MCF 10A (cell line): ENCODE measurements around the gene HAL. TPM values are rescaled to one million over a fixed set of nuclear protein-coding genes. Genes with fewer than 3 reads are reported as not detected.

Source experiments
- BruUV-seq: library from RNA; stranded (reverse); fragments of 400-500 nt; replicated peaks from 2 replicates; lab custom pipeline; 2021; lab: Mats Ljungman, UMichigan
- CTCF ChIA-PET: fragments of 300-600 bp; sonication (Branson Sonifier 250); formaldehyde crosslinking; extraction: SDS; loops from one replicate; lab custom pipeline; 2021; ENCODE audit warnings: antibody characterized with exemption, inconsistent platforms; lab: Yijun Ruan, JAX
- POLR2A ChIA-PET: fragments of 300-600, 350-650 bp; sonication (Branson Sonifier 250); formaldehyde crosslinking; extraction: SDS; loops from one replicate; lab custom pipeline; 2020; ENCODE audit warnings: antibody characterized with exemption, inconsistent platforms; lab: Yijun Ruan, JAX
- DNase-seq: peaks from one replicate; pipeline ENCODE4 v3.0.0-alpha.2; 2018; ENCODE audit not compliant: unreplicated experiment
- H3K27ac Mint-ChIP-seq: one replicate; pipeline ENCODE4 v1.8.0; 2022; ENCODE audit warnings: mild to moderate bottlenecking, low read depth, mixed read lengths; ENCODE audit not compliant: unreplicated experiment
- H3K27me3 Mint-ChIP-seq: one replicate; pipeline ENCODE4 v1.8.0; 2022; ENCODE audit warnings: mixed read lengths; ENCODE audit not compliant: insufficient read depth, unreplicated experiment
- H3K36me3 Mint-ChIP-seq: one replicate; pipeline ENCODE4 v1.8.0; 2022; ENCODE audit warnings: mild to moderate bottlenecking, moderate library complexity, mixed read lengths; ENCODE audit not compliant: insufficient read depth, unreplicated experiment
- H3K4me1 Mint-ChIP-seq: one replicate; pipeline ENCODE4 v1.8.0; 2022; ENCODE audit warnings: mixed read lengths; ENCODE audit not compliant: insufficient read depth, unreplicated experiment
- H3K4me3 Mint-ChIP-seq: one replicate; pipeline ENCODE4 v1.8.0; 2022; ENCODE audit warnings: mild to moderate bottlenecking, moderate library complexity, mixed read lengths; ENCODE audit not compliant: unreplicated experiment
- H3K9me3 Mint-ChIP-seq: one replicate; pipeline ENCODE4 v1.8.0; 2022; ENCODE audit warnings: mixed read lengths; ENCODE audit not compliant: unreplicated experiment
- CTCF ChIP-seq: fragments of 200-600 bp; IDR thresholded peaks from one replicate; pipeline ENCODE4 v1.8.0; 2022; ENCODE audit warnings: antibody characterized with exemption, mild to moderate bottlenecking; ENCODE audit not compliant: unreplicated experiment
- intact Hi-C: fragments of 100-400 bp; cut with micrococcal nuclease; formaldehyde crosslinking; loops from 2 replicates; pipeline ENCODE4 v1.14.1; 2022
- total RNA-seq: library from RNA; stranded (reverse); gene quantifications from 2 replicates; pipeline ENCODE4 v1.2.3, GENCODE V29; 2022

The HAL gene
- total RNA-seq, 1 experiment from 2014 or later: 1.1 TPM

GRCh38 chr12:96014943-96015599, 18.9 kb upstream of the HAL start:
- no peaks in the 10 kb centered on the region for H3K4me1 Mint-ChIP-seq
- TF ChIP-seq CTCF: no peak
- ChIA-PET CTCF (interaction anchor here (0.5 to 3.2 kb wide), 7 partner anchors 11 to 502 kb away, joined by 3 to 14 read pairs (median 3); no protein-coding TSS in a partner anchor), POLR2A (no interaction called here)
- no TSS peak for BruUV-seq
- peaks cover 75% of the 10 kb centered on the region for H3K36me3 Mint-ChIP-seq
- intact Hi-C loops: no loop called here
- DNase-seq: no peak
- H3K27ac Mint-ChIP-seq: no peak overlapping the region
- H3K9me3 Mint-ChIP-seq: no peaks in the 10 kb centered on the region
- H3K4me3 Mint-ChIP-seq: no peak overlapping the region
- no peaks in the 10 kb centered on the region for H3K27me3 Mint-ChIP-seq

DNA sequence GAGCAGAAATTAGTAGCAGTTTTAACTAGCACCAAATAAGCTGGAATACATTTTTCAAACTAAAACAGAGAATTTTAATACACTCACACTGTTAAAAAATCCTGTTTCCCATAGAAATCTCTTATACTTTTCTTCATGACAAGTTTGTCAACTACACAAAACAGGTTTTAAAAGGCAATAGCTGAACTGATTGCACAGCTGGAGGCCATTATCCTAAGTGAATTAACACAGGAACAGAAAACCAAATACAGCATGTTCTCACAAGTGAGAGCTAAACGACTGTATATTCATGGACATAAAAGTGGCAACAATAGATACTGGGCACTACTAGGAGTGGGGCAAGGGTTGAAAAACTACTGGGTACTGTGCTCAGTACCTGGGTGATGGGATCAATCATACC, 11.6 kb upstream of the HAL start:
- Mint-ChIP-seq H3K4me3 (no peak overlapping the region), H3K27me3 (no peaks in the 10 kb centered on the region), H3K9me3 (no peaks in the 10 kb centered on the region), H3K36me3 (peaks cover 81% of the 10 kb centered on the region), H3K27ac (no peak overlapping the region), H3K4me1 (no peaks in the 10 kb centered on the region)
- no peak for DNase-seq
- intact Hi-C loops: no loop called here
- TF ChIP-seq CTCF: no peak
- POLR2A ChIA-PET: interaction anchor here (0.6 to 0.7 kb wide), 3 partner anchors 33 to 146 kb away, joined by 3 to 4 read pairs (median 4); no protein-coding TSS in a partner anchor
- BruUV-seq: no TSS peak
- CTCF ChIA-PET: interaction anchor here (1.3 to 2.1 kb wide), 2 partner anchors 9 to 89 kb away, joined by 3 to 12 read pairs; no protein-coding TSS in a partner anchor

GRCh38 chr12:96006727-96007126, 10.6 kb upstream of the HAL start:
- CTCF ChIA-PET: no interaction called here
- POLR2A ChIA-PET: no interaction called here
- BruUV-seq: no TSS peak
- no peaks in the 10 kb centered on the region for H3K27me3 Mint-ChIP-seq
- H3K4me3 Mint-ChIP-seq: no peak overlapping the region
- H3K4me1 Mint-ChIP-seq: no peaks in the 10 kb centered on the region
- TF ChIP-seq CTCF: no peak
- H3K36me3 Mint-ChIP-seq: peaks cover 81% of the 10 kb centered on the region
- no peaks in the 10 kb centered on the region for H3K9me3 Mint-ChIP-seq
- no peak overlapping the region for H3K27ac Mint-ChIP-seq
- intact Hi-C loops: no loop called here
- DNase-seq: no peak

GRCh38 chr12:96000858-96001257, 4.7 kb upstream of the HAL start:
- DNase-seq: no peak
- peaks cover 21% of the 10 kb centered on the region for H3K4me1 Mint-ChIP-seq
- no TSS peak for BruUV-seq
- ChIA-PET CTCF (interaction anchor here (0.7 to 8.4 kb wide), 7 partner anchors 10 to 345 kb away, joined by 3 to 177 read pairs (median 4); no protein-coding TSS in a partner anchor), POLR2A (interaction anchor here (0.8 to 1.3 kb wide), 2 partner anchors 11 to 35 kb away, joined by 3 read pairs; no protein-coding TSS in a partner anchor)
- intact Hi-C loops: no loop called here
- no peak overlapping the region for H3K27ac Mint-ChIP-seq
- TF ChIP-seq CTCF: no peak
- H3K36me3 Mint-ChIP-seq: peaks cover 50% of the 10 kb centered on the region
- no peaks in the 10 kb centered on the region for H3K9me3 Mint-ChIP-seq
- H3K27me3 Mint-ChIP-seq: no peaks in the 10 kb centered on the region
- no peak overlapping the region for H3K4me3 Mint-ChIP-seq
